H1 (cell line): ENCODE results near the gene WDR19. TPM values are rescaled to one million over a fixed set of nuclear protein-coding genes. Genes with fewer than 3 reads are reported as not detected.

Source experiments
- KDM4A ChIP-seq: IDR thresholded peaks from one replicate; pipeline ENCODE4 v1.7.1; 2012; ENCODE audit warnings: low read depth, mild to moderate bottlenecking, moderate library complexity, low read length, inconsistent platforms; ENCODE audit not compliant: severe bottlenecking
- SIN3A ChIP-seq, 2 experiments: IDR thresholded peaks in 1 of 2; conservative IDR thresholded peaks in 1 of 2; 2 replicates each; pipeline ENCODE4 v1.6.1; 2011 to 2012; ENCODE audit warnings: low read length in 2 of 2, improper control_type of control experiment in 1 of 2, low read depth in 1 of 2, mild to moderate bottlenecking in 1 of 2
- SP2 ChIP-seq: IDR thresholded peaks from 2 replicates; pipeline ENCODE4 v1.6.1; 2012; ENCODE audit warnings: mild to moderate bottlenecking, low read length, inconsistent platforms
- SP4 ChIP-seq: IDR thresholded peaks from 2 replicates; pipeline ENCODE4 v1.6.1; 2012; ENCODE audit warnings: low read length, inconsistent platforms
- polyA plus RNA-seq, 7 experiments: library from polyadenylated mRNA; depleted of rRNA in 3 of 7; stranded (reverse) in 5 of 7; unstranded in 2 of 7; fragments of >200 nt in 5 of 7; fragments of 200-250 nt in 2 of 7; gene quantifications; 1 replicate in 5 of 7; 2 replicates in 1 of 7; 4 replicates in 1 of 7; pipeline versions ENCODE4 v1.2.1 to v1.2.3, GENCODE V29; 2011 to 2013; ENCODE audit warnings: missing spikeins in 2 of 7, mixed read lengths in 2 of 7
- total RNA-seq: library from RNA; stranded (reverse); fragmentation: NEBNext Ultra II Directional; extraction: Animal tissue kit (Norgen Biotek cat#: 25700); gene quantifications from 2 replicates; pipeline ENCODE4 v1.2.1, GENCODE V29; 2021
- TF ChIP-seq, protein P1 (sequence below), 3 experiments: IDR thresholded peaks; 1 replicate in 2 of 3; 2 replicates in 1 of 3; pipeline versions ENCODE4 v1.5.1 to v1.6.1; 2011; ENCODE audit warnings: low read length in 3 of 3, mild to moderate bottlenecking in 3 of 3, inconsistent platforms in 2 of 3, low read depth in 1 of 3, moderate library complexity in 1 of 3; ENCODE audit not compliant: insufficient read depth in 1 of 3; ENCODE audit errors: control extremely low read depth in 1 of 3

The WDR19 gene
- total and polyA plus RNA-seq, 2 of the 8 experiments (the other 6 are each of a cell fraction or from before 2014, with no cell fraction given) = 22.2 to 23.3 TPM

DNA sequence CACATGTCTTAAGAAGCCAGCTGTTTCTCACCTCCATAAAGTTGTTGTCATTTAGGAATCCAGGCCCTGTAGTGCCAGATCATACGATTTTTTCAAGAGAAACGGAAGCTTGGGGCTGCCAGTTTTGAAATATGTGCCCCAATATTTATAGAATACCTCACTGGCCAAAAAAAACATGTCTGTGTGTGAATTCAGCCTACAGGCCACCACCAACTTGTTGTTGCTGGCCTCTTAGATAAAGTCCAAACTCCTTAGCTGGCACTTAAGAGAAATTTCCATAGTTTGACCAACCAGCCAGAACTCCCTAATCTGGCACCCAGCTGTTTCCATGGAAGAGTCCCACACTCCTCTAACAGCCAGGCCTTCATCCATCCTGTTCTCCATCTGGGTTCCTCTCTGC, 74.1 kb downstream of the WDR19 start (continued):
- TF ChIP-seq, protein P1, sequence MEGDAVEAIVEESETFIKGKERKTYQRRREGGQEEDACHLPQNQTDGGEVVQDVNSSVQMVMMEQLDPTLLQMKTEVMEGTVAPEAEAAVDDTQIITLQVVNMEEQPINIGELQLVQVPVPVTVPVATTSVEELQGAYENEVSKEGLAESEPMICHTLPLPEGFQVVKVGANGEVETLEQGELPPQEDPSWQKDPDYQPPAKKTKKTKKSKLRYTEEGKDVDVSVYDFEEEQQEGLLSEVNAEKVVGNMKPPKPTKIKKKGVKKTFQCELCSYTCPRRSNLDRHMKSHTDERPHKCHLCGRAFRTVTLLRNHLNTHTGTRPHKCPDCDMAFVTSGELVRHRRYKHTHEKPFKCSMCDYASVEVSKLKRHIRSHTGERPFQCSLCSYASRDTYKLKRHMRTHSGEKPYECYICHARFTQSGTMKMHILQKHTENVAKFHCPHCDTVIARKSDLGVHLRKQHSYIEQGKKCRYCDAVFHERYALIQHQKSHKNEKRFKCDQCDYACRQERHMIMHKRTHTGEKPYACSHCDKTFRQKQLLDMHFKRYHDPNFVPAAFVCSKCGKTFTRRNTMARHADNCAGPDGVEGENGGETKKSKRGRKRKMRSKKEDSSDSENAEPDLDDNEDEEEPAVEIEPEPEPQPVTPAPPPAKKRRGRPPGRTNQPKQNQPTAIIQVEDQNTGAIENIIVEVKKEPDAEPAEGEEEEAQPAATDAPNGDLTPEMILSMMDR (IDR thresholded peaks at IDR 0.05; ENCODE audit: control extremely low read depth in 1 of 3, insufficient read depth in 1 of 3, low read depth in 1 of 3, low read length in 3 of 3) = no peak
- TF ChIP-seq SP2 (no peak), SP4 (no peak), KDM4A (no peak), SIN3A (conservative IDR thresholded peaks at IDR 0.05 in 1 of 2, IDR thresholded peaks at IDR 0.05 in 1 of 2; ENCODE audit: low read depth in 1 of 2, low read length in 2 of 2) (no peak)
